WTC11 (cell line): ENCODE results near the gene RAX2. TPM values are rescaled to one million over a fixed set of nuclear protein-coding genes. Genes with fewer than 3 reads are reported as not detected.
A peak's percentile ranks its signal among the peaks of the same experiment; 100 is the strongest.

Source experiments
- ATAC-seq: fragments of 200-7000 bp; cut with Tn5 transposase; 2 replicates; pipeline ENCODE4 v1.10.0; 2021; ENCODE audit warnings: mild to moderate bottlenecking, moderate library complexity
- CTCF ChIA-PET: fragments of 300-600 bp; sonication (Branson Sonifier 250); formaldehyde crosslinking; loops from one replicate; lab custom pipeline; 2021; ENCODE audit warnings: antibody characterized with exemption; lab: Charles Lee
- POLR2A ChIA-PET: fragments of 350-600 bp; sonication (Branson Sonifier 250); formaldehyde crosslinking; loops from one replicate; lab custom pipeline; 2021; ENCODE audit warnings: antibody characterized with exemption; lab: Charles Lee
- DNase-seq: peaks from one replicate; pipeline ENCODE4 v3.0.0; 2021; ENCODE audit warnings: low spot score
- H3K27ac Mint-ChIP-seq: 2 replicates; pipeline ENCODE4 v1.8.0; 2021; ENCODE audit warnings: mixed read lengths
- H3K27me3 Mint-ChIP-seq: 2 replicates; pipeline ENCODE4 v1.8.0; 2021; ENCODE audit warnings: low read depth, mild to moderate bottlenecking, moderate library complexity, mixed read lengths
- H3K36me3 Mint-ChIP-seq: 2 replicates; pipeline ENCODE4 v1.8.0; 2021; ENCODE audit warnings: mixed read lengths
- H3K4me1 Mint-ChIP-seq: 2 replicates; pipeline ENCODE4 v1.8.0; 2022; ENCODE audit warnings: mixed read lengths
- H3K4me3 Mint-ChIP-seq: 2 replicates; pipeline ENCODE4 v1.8.0; 2021; ENCODE audit warnings: mild to moderate bottlenecking, moderate library complexity, mixed read lengths
- H3K9me3 Mint-ChIP-seq: 2 replicates; pipeline ENCODE4 v1.8.0; 2021; ENCODE audit warnings: mixed read lengths
- ATF1 ChIP-seq: sonication (generic); formaldehyde crosslinking; IDR thresholded peaks from 2 replicates; pipeline ENCODE4 v1.8.1; 2023; ENCODE audit warnings: mild to moderate bottlenecking, moderate library complexity, missing genetic modification reagents
- CBFB ChIP-seq: sonication (generic); formaldehyde crosslinking; IDR thresholded peaks from 2 replicates; pipeline ENCODE4 v1.8.1; 2022; ENCODE audit warnings: mild to moderate bottlenecking, low read depth, missing genetic modification reagents
- CREM ChIP-seq: sonication (generic); formaldehyde crosslinking; IDR thresholded peaks from 2 replicates; pipeline ENCODE4 v1.8.1; 2022; ENCODE audit warnings: mild to moderate bottlenecking, missing genetic modification reagents, moderate library complexity
- ESRRA ChIP-seq: sonication (generic); formaldehyde crosslinking; IDR thresholded peaks from 2 replicates; pipeline ENCODE4 v1.8.1; 2022; ENCODE audit warnings: mild to moderate bottlenecking, missing genetic modification reagents, borderline replicate concordance
- HMGA2 ChIP-seq: fragments of 250-450 bp; sonication (Bioruptor Pico); IDR thresholded peaks from 2 replicates; pipeline ENCODE4 v1.4.0; 2021; ENCODE audit warnings: mild to moderate bottlenecking, moderate library complexity
- JAZF1 ChIP-seq: fragments of 250-450 bp; sonication (Bioruptor Pico); IDR thresholded peaks from 2 replicates; pipeline ENCODE4 v1.9.0; 2021; ENCODE audit warnings: moderate library complexity, mild to moderate bottlenecking, inconsistent platforms
- NFE2L1 ChIP-seq: sonication (generic); formaldehyde crosslinking; IDR thresholded peaks from 2 replicates; pipeline ENCODE4 v1.8.1; 2023; ENCODE audit warnings: missing genetic modification reagents
- NR1H2 ChIP-seq: sonication (generic); formaldehyde crosslinking; IDR thresholded peaks from 2 replicates; pipeline ENCODE4 v1.9.0; 2021; ENCODE audit warnings: mild to moderate bottlenecking, moderate library complexity, missing genetic modification reagents
- TEAD1 ChIP-seq: sonication (generic); formaldehyde crosslinking; IDR thresholded peaks from 2 replicates; pipeline ENCODE4 v1.8.0; 2022; ENCODE audit warnings: mild to moderate bottlenecking, missing genetic modification reagents
- TP53 ChIP-seq: sonication (generic); formaldehyde crosslinking; IDR thresholded peaks from 2 replicates; pipeline ENCODE4 v1.8.1; 2023; ENCODE audit warnings: mild to moderate bottlenecking, missing genetic modification reagents
- ZBTB21 ChIP-seq: sonication (generic); formaldehyde crosslinking; IDR thresholded peaks from 2 replicates; pipeline ENCODE4 v1.8.1; 2023; ENCODE audit warnings: mild to moderate bottlenecking, missing genetic modification reagents, borderline replicate concordance
- ZNF138 ChIP-seq: sonication (generic); formaldehyde crosslinking; conservative IDR thresholded peaks from 2 replicates; pipeline ENCODE4 v1.8.1; 2022; ENCODE audit warnings: mild to moderate bottlenecking, moderate library complexity, missing genetic modification reagents
- ZNF263 ChIP-seq: sonication (generic); formaldehyde crosslinking; IDR thresholded peaks from 2 replicates; pipeline ENCODE4 v1.8.1; 2022; ENCODE audit warnings: low read depth, mild to moderate bottlenecking, moderate library complexity, missing genetic modification reagents
- ZNF396 ChIP-seq: fragments of 250-450 bp; sonication (Bioruptor Pico); IDR thresholded peaks from 2 replicates; pipeline ENCODE4 v1.8.0; 2021; ENCODE audit warnings: mild to moderate bottlenecking, moderate library complexity, borderline replicate concordance
- ZNF671 ChIP-seq: fragments of 250-450 bp; sonication (Bioruptor Pico); IDR thresholded peaks from 2 replicates; pipeline ENCODE4 v1.8.0; 2021; ENCODE audit warnings: mild to moderate bottlenecking
- total RNA-seq: library from RNA; stranded (reverse); gene quantifications from 3 replicates; pipeline ENCODE4 v1.2.3, GENCODE V29; 2021
- TF ChIP-seq, protein P1 (sequence below): sonication (generic); formaldehyde crosslinking; IDR thresholded peaks from 2 replicates; pipeline ENCODE4 v1.8.1; 2023; ENCODE audit warnings: mild to moderate bottlenecking, missing genetic modification reagents, borderline replicate concordance
- TF ChIP-seq, protein P2 (sequence below): sonication (generic); formaldehyde crosslinking; IDR thresholded peaks from 2 replicates; pipeline ENCODE4 v1.8.1; 2023; ENCODE audit warnings: mild to moderate bottlenecking, missing genetic modification reagents, moderate library complexity
- TF ChIP-seq, protein P3 (sequence below): sonication (generic); formaldehyde crosslinking; IDR thresholded peaks from 2 replicates; pipeline ENCODE4 v1.8.0; 2022; ENCODE audit warnings: mild to moderate bottlenecking, missing genetic modification reagents
- TF ChIP-seq, protein P4 (sequence below): sonication (generic); formaldehyde crosslinking; IDR thresholded peaks from 2 replicates; pipeline ENCODE4 v1.8.1; 2023; ENCODE audit warnings: mild to moderate bottlenecking, missing genetic modification reagents
- TF ChIP-seq, protein P5 (sequence below): sonication (generic); formaldehyde crosslinking; IDR thresholded peaks from 2 replicates; pipeline ENCODE4 v1.8.1; 2023; ENCODE audit warnings: mild to moderate bottlenecking, missing genetic modification reagents, moderate library complexity

Gene RAX2
- total RNA-seq, 1 experiment from 2014 or later: 0.09 TPM

DNA sequence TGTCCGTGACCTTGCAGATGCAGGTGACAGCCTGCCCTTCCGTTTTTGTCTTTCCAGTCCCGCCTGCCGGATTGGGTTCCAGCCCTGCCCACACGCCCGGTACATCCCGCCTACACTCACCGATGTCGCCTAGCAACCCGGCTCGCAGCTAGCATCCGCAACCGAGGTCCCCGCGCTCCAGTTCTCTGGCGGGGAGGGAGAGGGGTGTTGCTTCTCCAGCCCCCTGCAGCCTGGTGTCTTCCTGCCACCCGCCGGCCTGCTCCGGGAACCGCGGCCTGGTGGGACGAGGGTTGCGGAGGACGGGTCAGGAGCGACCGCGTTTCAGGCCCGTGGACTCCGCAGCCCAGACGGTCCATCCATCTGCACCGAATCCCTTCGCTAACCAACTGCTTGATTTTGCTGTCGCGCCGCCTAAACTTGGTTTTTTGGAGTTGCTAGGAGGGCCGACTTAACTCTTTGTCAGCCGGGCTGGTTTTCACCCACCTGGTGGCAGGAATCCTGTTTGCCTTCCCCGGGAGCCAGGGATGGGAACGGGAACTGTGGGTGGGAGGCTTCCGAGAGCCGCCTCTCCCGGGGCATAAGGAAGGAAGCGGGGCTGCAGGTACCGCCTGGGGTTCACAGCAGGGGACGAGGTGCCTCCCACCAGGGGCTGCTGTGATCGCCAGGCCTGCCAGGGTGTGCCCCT, 29.5 kb upstream of the RAX2 start (continued):
- TF ChIP-seq, protein P1, sequence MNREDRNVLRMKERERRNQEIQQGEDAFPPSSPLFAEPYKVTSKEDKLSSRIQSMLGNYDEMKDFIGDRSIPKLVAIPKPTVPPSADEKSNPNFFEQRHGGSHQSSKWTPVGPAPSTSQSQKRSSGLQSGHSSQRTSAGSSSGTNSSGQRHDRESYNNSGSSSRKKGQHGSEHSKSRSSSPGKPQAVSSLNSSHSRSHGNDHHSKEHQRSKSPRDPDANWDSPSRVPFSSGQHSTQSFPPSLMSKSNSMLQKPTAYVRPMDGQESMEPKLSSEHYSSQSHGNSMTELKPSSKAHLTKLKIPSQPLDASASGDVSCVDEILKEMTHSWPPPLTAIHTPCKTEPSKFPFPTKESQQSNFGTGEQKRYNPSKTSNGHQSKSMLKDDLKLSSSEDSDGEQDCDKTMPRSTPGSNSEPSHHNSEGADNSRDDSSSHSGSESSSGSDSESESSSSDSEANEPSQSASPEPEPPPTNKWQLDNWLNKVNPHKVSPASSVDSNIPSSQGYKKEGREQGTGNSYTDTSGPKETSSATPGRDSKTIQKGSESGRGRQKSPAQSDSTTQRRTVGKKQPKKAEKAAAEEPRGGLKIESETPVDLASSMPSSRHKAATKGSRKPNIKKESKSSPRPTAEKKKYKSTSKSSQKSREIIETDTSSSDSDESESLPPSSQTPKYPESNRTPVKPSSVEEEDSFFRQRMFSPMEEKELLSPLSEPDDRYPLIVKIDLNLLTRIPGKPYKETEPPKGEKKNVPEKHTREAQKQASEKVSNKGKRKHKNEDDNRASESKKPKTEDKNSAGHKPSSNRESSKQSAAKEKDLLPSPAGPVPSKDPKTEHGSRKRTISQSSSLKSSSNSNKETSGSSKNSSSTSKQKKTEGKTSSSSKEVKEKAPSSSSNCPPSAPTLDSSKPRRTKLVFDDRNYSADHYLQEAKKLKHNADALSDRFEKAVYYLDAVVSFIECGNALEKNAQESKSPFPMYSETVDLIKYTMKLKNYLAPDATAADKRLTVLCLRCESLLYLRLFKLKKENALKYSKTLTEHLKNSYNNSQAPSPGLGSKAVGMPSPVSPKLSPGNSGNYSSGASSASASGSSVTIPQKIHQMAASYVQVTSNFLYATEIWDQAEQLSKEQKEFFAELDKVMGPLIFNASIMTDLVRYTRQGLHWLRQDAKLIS (CRISPR knock-in tag): no peak
- TF ChIP-seq TP53 (CRISPR knock-in tag): no peak
- TF ChIP-seq, all 79 proteins: peak for 5

DNA sequence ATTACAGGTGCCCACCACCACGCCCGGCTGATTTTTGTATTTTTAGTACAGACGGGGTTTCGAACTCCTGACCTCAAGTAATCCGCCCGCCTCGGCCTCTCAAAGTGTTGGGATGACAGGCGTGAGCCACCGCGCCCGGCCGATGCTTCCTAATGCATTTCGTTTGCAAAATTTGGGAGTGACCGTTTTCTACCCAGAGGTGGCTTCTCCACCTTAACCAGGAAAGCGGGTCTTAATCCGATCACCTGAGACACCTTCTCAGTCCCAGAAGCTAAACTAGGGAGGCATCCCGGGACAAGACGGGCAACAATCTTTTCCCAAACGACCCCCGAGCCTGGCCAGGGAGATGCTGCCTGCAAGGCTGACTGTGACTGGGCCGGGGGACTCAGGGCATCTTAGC, 29.0 kb upstream of the RAX2 start:
- Mint-ChIP-seq H3K36me3 (peaks cover 4% of the 10 kb centered on the region), H3K4me1 (0 out of 2 replicates have a peak, but pooled peaks cover 4% of the 10 kb centered on the region), H3K27me3 (peaks cover 32% of the 10 kb centered on the region), H3K27ac (no peak overlapping the region), H3K9me3 (peaks cover 7% of the 10 kb centered on the region), H3K4me3 (peak overlapping the region; percentile 60)
- no peak for ATAC-seq
- CTCF ChIA-PET: no interaction called here
- no peak for DNase-seq
- POLR2A ChIA-PET: no interaction called here
- TF ChIP-seq CREM (CRISPR knock-in tag) (no peak), ZNF396 (no peak), ZNF671 (no peak), NR1H2 (CRISPR knock-in tag) (no peak), ZBTB21 (CRISPR knock-in tag) (no peak)

DNA sequence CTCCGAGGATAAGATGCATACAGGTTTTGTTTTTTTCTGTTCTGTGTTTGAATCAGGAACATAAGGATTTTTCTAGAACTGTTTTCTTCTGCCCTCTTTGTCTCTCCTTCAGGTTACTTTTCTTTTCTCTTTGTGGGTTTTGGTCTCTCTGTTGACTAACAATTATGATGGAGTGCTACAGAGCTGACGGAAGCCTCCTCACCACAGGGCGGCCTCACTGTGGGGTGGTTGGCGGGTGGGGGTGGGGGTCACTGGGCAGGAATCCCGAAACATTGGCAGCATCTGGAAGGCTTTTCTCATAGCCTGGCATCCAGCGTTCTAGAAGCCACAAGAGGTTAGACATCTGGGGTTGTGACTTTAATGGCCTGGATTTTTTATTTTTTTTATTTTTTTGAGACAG, 26.1 kb upstream of the RAX2 start:
- POLR2A ChIA-PET: no interaction called here
- DNase-seq (no peak), ATAC-seq (no peak)
- peaks cover 4% of the 10 kb centered on the region for H3K36me3 Mint-ChIP-seq
- peaks cover 32% of the 10 kb centered on the region for H3K27me3 Mint-ChIP-seq
- no peak overlapping the region for H3K4me3 Mint-ChIP-seq
- 0 out of 2 replicates have a peak, but pooled peaks cover 4% of the 10 kb centered on the region for H3K4me1 Mint-ChIP-seq
- H3K27ac Mint-ChIP-seq: no peak overlapping the region
- CTCF ChIA-PET: interaction anchor here (0.8 kb wide), 1 partner anchor 24 kb away, joined by 4 read pairs; no protein-coding TSS in a partner anchor
- peaks cover 10% of the 10 kb centered on the region for H3K9me3 Mint-ChIP-seq
- TF ChIP-seq, protein P2, sequence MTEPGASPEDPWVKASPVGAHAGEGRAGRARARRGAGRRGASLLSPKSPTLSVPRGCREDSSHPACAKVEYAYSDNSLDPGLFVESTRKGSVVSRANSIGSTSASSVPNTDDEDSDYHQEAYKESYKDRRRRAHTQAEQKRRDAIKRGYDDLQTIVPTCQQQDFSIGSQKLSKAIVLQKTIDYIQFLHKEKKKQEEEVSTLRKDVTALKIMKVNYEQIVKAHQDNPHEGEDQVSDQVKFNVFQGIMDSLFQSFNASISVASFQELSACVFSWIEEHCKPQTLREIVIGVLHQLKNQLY (CRISPR knock-in tag): no peak
- TF ChIP-seq ATF1 (no peak), ZNF138 (CRISPR knock-in tag) (no peak), NFE2L1 (CRISPR knock-in tag) (no peak), TEAD1 (CRISPR knock-in tag) (no peak), CBFB (CRISPR knock-in tag) (no peak), ZNF263 (CRISPR knock-in tag) (no peak), ESRRA (CRISPR knock-in tag) (no peak), HMGA2 (CRISPR knock-in tag) (no peak), JAZF1 (CRISPR knock-in tag) (no peak)
- TF ChIP-seq, protein P3, sequence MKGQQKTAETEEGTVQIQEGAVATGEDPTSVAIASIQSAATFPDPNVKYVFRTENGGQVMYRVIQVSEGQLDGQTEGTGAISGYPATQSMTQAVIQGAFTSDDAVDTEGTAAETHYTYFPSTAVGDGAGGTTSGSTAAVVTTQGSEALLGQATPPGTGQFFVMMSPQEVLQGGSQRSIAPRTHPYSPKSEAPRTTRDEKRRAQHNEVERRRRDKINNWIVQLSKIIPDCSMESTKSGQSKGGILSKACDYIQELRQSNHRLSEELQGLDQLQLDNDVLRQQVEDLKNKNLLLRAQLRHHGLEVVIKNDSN (CRISPR knock-in tag): no peak
- TF ChIP-seq, protein P4, sequence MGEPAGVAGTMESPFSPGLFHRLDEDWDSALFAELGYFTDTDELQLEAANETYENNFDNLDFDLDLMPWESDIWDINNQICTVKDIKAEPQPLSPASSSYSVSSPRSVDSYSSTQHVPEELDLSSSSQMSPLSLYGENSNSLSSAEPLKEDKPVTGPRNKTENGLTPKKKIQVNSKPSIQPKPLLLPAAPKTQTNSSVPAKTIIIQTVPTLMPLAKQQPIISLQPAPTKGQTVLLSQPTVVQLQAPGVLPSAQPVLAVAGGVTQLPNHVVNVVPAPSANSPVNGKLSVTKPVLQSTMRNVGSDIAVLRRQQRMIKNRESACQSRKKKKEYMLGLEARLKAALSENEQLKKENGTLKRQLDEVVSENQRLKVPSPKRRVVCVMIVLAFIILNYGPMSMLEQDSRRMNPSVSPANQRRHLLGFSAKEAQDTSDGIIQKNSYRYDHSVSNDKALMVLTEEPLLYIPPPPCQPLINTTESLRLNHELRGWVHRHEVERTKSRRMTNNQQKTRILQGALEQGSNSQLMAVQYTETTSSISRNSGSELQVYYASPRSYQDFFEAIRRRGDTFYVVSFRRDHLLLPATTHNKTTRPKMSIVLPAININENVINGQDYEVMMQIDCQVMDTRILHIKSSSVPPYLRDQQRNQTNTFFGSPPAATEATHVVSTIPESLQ (CRISPR knock-in tag): no peak
- TF ChIP-seq, protein P5, sequence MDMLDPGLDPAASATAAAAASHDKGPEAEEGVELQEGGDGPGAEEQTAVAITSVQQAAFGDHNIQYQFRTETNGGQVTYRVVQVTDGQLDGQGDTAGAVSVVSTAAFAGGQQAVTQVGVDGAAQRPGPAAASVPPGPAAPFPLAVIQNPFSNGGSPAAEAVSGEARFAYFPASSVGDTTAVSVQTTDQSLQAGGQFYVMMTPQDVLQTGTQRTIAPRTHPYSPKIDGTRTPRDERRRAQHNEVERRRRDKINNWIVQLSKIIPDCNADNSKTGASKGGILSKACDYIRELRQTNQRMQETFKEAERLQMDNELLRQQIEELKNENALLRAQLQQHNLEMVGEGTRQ (CRISPR knock-in tag): no peak
